Keratinocyte (primary cell): ENCODE measurements around the gene KRT35. TPM values are rescaled to one million over a fixed set of nuclear protein-coding genes. Genes with fewer than 3 reads are reported as not detected.

Experiments
- DNase-seq: peaks from one replicate; pipeline ENCODE4 v3.0.0-alpha.2; 2011; ENCODE audit warnings: low read depth, missing footprints, low spot score
- FAIRE-seq: peaks from 2 replicates; lab custom pipeline; 2011; peaks lifted over from hg19 to GRCh38; lab: Jason Lieb, UNC
- H2AFZ ChIP-seq: 2 replicates; pipeline ENCODE4 v1.6.0; 2012; ENCODE audit warnings: low read length, control low read depth, inconsistent platforms; ENCODE audit not compliant: control insufficient read depth
- H3K27ac ChIP-seq: 2 replicates; pipeline ENCODE4 v1.5.1; 2011; ENCODE audit warnings: low read length; ENCODE audit not compliant: control insufficient read depth, insufficient read depth
- H3K27me3 ChIP-seq: 3 replicates; pipeline ENCODE4 v1.6.0; 2011; ENCODE audit warnings: low read length; ENCODE audit not compliant: control insufficient read depth, insufficient read depth; ENCODE audit errors: extremely low read depth
- H3K36me3 ChIP-seq, 2 experiments: 2 replicates in 1 of 2; 3 replicates in 1 of 2; pipeline ENCODE4 v1.5.1; 2011; ENCODE audit warnings: low read length in 2 of 2, mild to moderate bottlenecking in 1 of 2; ENCODE audit not compliant: control insufficient read depth in 2 of 2, insufficient read depth in 2 of 2; ENCODE audit errors: extremely low read depth in 1 of 2
- H3K4me1 ChIP-seq: 3 replicates; pipeline ENCODE4 v1.5.1; 2011; ENCODE audit warnings: low read length; ENCODE audit not compliant: control insufficient read depth, insufficient read depth; ENCODE audit errors: extremely low read depth
- H3K4me2 ChIP-seq: 3 replicates; pipeline ENCODE4 v1.6.0; 2011; ENCODE audit warnings: low read depth, low read length; ENCODE audit not compliant: control insufficient read depth, insufficient read depth; ENCODE audit errors: extremely low read depth
- H3K4me3 ChIP-seq, 3 experiments: fragments of 200-600 bp in 1 of 3; sonication (generic) in 1 of 3; 2 replicates in 2 of 3; 3 replicates in 1 of 3; pipeline ENCODE4 v1.5.1; 2011 to 2016; ENCODE audit warnings: low read length in 3 of 3, mild to moderate bottlenecking in 3 of 3, control low read depth in 2 of 3, inconsistent platforms in 1 of 3, low read depth in 1 of 3, mixed read lengths in 1 of 3, mixed run types in 1 of 3, moderate library complexity in 1 of 3; ENCODE audit not compliant: control insufficient read depth in 2 of 3, insufficient read depth in 2 of 3; ENCODE audit errors: extremely low read depth in 1 of 3
- H3K79me2 ChIP-seq: 2 replicates; pipeline ENCODE4 v1.6.0; 2012; ENCODE audit warnings: low read length; ENCODE audit not compliant: control insufficient read depth, insufficient read depth
- H3K9ac ChIP-seq: 3 replicates; pipeline ENCODE4 v1.6.0; 2011; ENCODE audit warnings: low read length; ENCODE audit not compliant: control insufficient read depth, insufficient read depth; ENCODE audit errors: extremely low read depth
- H3K9me1 ChIP-seq: 3 replicates; pipeline ENCODE4 v1.6.0; 2011; ENCODE audit warnings: low read length; ENCODE audit not compliant: control insufficient read depth, insufficient read depth; ENCODE audit errors: extremely low read depth
- H3K9me3 ChIP-seq: 2 replicates; pipeline ENCODE4 v1.5.1; 2012; ENCODE audit warnings: low read depth, low read length; ENCODE audit not compliant: control insufficient read depth
- H4K20me1 ChIP-seq: 3 replicates; pipeline ENCODE4 v1.6.0; 2011; ENCODE audit warnings: low read length; ENCODE audit not compliant: control insufficient read depth, insufficient read depth; ENCODE audit errors: extremely low read depth
- EZH2 ChIP-seq: IDR thresholded peaks from one replicate; pipeline ENCODE4 v1.6.1; 2012; ENCODE audit warnings: inconsistent platforms, mild to moderate bottlenecking, low read length, moderate library complexity
- dilution Hi-C: fragments of 300-500 bp; cut with MboI; formaldehyde crosslinking; loops from one replicate; pipeline ENCODE4 v1.7.0; 2020; ENCODE audit warnings: low sequenced_read_pairs; ENCODE audit not compliant: extremely low pct_ligation_motif_present
- polyA plus RNA-seq, 5 experiments: library from polyadenylated mRNA; depleted of rRNA in 3 of 5; stranded (reverse) in 3 of 5; stranded (forward) in 1 of 5; unstranded in 1 of 5; fragments of >200 nt; gene quantifications; 1 replicate in 1 of 5; 2 replicates in 3 of 5; 3 replicates in 1 of 5; pipeline versions ENCODE4 v1.2.1 to v1.2.3, GENCODE V29; 2011 to 2012; ENCODE audit warnings: missing spikeins in 2 of 5, low read depth in 1 of 5, low replicate concordance in 1 of 5
- TF ChIP-seq, protein P1 (sequence below), 3 experiments: IDR thresholded peaks in 1 of 3; conservative IDR thresholded peaks in 1 of 3; optimal IDR thresholded peaks in 1 of 3; 2 replicates in 2 of 3; 3 replicates in 1 of 3; pipeline versions ENCODE3 to v1.5.1; 2011; ENCODE audit warnings: low read length in 3 of 3, mild to moderate bottlenecking in 3 of 3, moderate library complexity in 2 of 3, control low read depth in 1 of 3, inconsistent platforms in 1 of 3; ENCODE audit not compliant: insufficient read depth in 2 of 3; ENCODE audit errors: extremely low read depth in 1 of 3

Gene KRT35
- polyA plus RNA-seq, 1 donor (not counting 4 experiments of a cell fraction or from before 2014, with no cell fraction given): not detected

DNA sequence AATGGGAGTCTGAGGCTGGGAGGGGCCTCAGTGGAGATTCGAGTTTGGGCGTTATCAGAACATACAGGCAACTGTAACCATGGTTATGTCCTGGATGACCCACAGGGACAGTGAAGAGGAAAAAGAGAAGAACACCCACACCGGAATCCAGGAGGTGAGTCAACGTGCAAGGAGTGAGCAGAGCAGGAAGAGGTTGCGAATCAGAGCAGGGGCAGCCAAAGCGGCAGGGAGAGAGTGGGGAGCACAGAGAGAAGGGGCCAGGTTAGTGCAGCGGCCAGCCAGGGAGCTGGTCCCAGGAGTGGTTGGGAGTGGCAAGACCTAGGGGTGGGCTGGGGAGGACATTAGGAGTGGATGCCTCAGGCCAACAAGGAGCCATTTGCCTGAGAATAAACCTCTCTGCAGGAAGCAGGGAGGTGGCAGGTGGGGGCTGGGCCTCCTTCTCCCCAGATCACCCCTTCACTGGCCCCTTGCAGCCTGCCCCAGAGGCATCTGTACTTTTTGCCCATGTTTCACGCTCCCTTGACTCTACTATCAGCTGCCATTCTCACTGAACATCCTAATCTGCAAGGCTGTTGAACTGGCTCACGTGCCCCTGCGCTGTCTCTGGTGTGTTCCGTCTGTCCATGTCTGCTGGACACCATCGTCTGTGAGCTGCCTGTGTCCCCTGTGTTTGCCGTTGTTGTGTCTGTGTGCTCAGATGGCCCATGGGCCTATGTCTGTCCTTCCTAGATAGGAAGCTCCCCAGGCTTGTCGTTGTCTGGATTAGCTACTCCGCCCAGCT is 19.4 kb upstream of the KRT35 start:
- Histone ChIP-seq H3K27ac (peak overlapping the region; percentile 41), H3K9ac (peak overlapping the region; percentile 30), H3K9me1 (no peaks in the 10 kb centered on the region), H3K4me3 (peak overlapping the region in 1 of 3 experiments; percentile 24), H3K4me1 (peaks cover 32% of the 10 kb centered on the region), H2AFZ (peak overlapping the region; percentile 74), H3K9me3 (no peaks in the 10 kb centered on the region), H3K79me2 (no peaks in the 10 kb centered on the region), H3K27me3 (no peaks in the 10 kb centered on the region), H3K36me3 (no peaks in the 10 kb centered on the region), H4K20me1 (no peaks in the 10 kb centered on the region), H3K4me2 (peak overlapping the region; percentile 55)
- dilution Hi-C loops: no loop called here
- no peak for TF ChIP-seq EZH2
- TF ChIP-seq, protein P1, sequence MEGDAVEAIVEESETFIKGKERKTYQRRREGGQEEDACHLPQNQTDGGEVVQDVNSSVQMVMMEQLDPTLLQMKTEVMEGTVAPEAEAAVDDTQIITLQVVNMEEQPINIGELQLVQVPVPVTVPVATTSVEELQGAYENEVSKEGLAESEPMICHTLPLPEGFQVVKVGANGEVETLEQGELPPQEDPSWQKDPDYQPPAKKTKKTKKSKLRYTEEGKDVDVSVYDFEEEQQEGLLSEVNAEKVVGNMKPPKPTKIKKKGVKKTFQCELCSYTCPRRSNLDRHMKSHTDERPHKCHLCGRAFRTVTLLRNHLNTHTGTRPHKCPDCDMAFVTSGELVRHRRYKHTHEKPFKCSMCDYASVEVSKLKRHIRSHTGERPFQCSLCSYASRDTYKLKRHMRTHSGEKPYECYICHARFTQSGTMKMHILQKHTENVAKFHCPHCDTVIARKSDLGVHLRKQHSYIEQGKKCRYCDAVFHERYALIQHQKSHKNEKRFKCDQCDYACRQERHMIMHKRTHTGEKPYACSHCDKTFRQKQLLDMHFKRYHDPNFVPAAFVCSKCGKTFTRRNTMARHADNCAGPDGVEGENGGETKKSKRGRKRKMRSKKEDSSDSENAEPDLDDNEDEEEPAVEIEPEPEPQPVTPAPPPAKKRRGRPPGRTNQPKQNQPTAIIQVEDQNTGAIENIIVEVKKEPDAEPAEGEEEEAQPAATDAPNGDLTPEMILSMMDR (optimal IDR thresholded peaks at IDR 0.05 in 1 of 3, IDR thresholded peaks at IDR 0.05 in 1 of 3, conservative IDR thresholded peaks at IDR 0.05 in 1 of 3; ENCODE audit: extremely low read depth in 1 of 3, insufficient read depth in 2 of 3, low read length in 3 of 3): no peak
- FAIRE-seq: peak; percentile 87
- no peak for DNase-seq

DNA sequence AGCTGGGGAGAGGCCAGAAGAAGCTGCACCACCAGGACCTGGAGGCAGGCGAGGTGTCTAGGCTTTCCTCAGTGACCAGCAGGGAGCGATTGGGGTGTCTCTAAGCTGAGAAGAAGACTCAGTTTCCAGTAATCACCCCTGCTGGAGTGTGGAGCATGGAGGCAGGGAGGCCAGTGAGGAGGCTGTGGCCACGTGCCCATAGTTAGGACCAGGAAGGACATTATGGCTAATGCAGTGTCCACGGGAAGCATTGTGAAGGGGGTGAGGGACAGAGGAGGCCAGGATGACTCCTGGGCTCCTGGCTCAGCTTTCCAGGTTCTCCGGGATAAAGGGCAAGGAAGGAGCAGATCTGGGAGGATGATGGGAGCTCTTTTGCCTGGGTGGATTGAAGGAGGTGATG is 18.8 kb upstream of the KRT35 start:
- Histone ChIP-seq H4K20me1 (no peaks in the 10 kb centered on the region), H3K9me3 (no peaks in the 10 kb centered on the region), H3K9ac (no peak overlapping the region), H3K27ac (peak overlapping the region; percentile 41), H2AFZ (no peak overlapping the region), H3K27me3 (no peaks in the 10 kb centered on the region), H3K79me2 (no peaks in the 10 kb centered on the region), H3K4me3 (no peak overlapping the region), H3K9me1 (no peaks in the 10 kb centered on the region), H3K4me2 (peak overlapping the region; percentile 55), H3K4me1 (peaks cover 35% of the 10 kb centered on the region), H3K36me3 (no peaks in the 10 kb centered on the region)
- no peak for FAIRE-seq
- no peak for DNase-seq
- TF ChIP-seq, protein P1 (optimal IDR thresholded peaks at IDR 0.05 in 1 of 3, IDR thresholded peaks at IDR 0.05 in 1 of 3, conservative IDR thresholded peaks at IDR 0.05 in 1 of 3; ENCODE audit: extremely low read depth in 1 of 3, insufficient read depth in 2 of 3, low read length in 3 of 3): no peak
- TF ChIP-seq EZH2: no peak
- dilution Hi-C loops: no loop called here
